ENCODE results near the gene MRPS27.

MRPS27 gene

GRCh38 chr5:72265032-72265877 is 54.8 kb downstream of the MRPS27 start:
- H3K4me1 ChIP-seq (ENCODE audit: low read depth, poor library complexity, severe bottlenecking), result no peaks in the 10 kb centered on the region
- H3K79me2 ChIP-seq (ENCODE audit: insufficient read depth, low read depth), result no peaks in the 10 kb centered on the region
- no peak overlapping the region for H3K4me3 ChIP-seq (IDR thresholded peaks at IDR 0.05; ENCODE audit: insufficient read depth, low read depth, low read length)
- no peak overlapping the region for H3K9ac ChIP-seq
- TF ChIP-seq CTCF (conservative IDR thresholded peaks at IDR 0.05; ENCODE audit: low read depth, low read length), result no peak
- H3K27ac ChIP-seq, result no peak overlapping the region
- H2AFZ ChIP-seq (ENCODE audit: low read depth), result no peak overlapping the region
- H4K20me1 ChIP-seq (ENCODE audit: insufficient read depth), result no peaks in the 10 kb centered on the region
- no peaks in the 10 kb centered on the region for H3K36me3 ChIP-seq (ENCODE audit: insufficient read depth)
- no peaks in the 10 kb centered on the region for H3K27me3 ChIP-seq (ENCODE audit: insufficient read depth, low read depth)
- H3K4me2 ChIP-seq, result no peak overlapping the region

- Histone ChIP-seq H3K27me3 (ENCODE audit: insufficient read depth, low read depth) (no peaks in the 10 kb centered on the region), H3K27ac (no peak overlapping the region), H3K4me3 (IDR thresholded peaks at IDR 0.05; ENCODE audit: insufficient read depth, low read depth, low read length) (no peak overlapping the region), H2AFZ (ENCODE audit: low read depth) (no peak overlapping the region), H3K36me3 (ENCODE audit: insufficient read depth) (no peaks in the 10 kb centered on the region), H3K4me1 (ENCODE audit: low read depth, poor library complexity, severe bottlenecking) (no peaks in the 10 kb centered on the region), H4K20me1 (ENCODE audit: insufficient read depth) (peaks cover 4% of the 10 kb centered on the region; the same call in 1 of the 2 replicates), H3K79me2 (ENCODE audit: insufficient read depth, low read depth) (peaks cover 3% of the 10 kb centered on the region; the same call in 1 of the 2 replicates), H3K4me2 (no peak overlapping the region), H3K9ac (no peak overlapping the region)
- TF ChIP-seq CTCF (conservative IDR thresholded peaks at IDR 0.05; ENCODE audit: low read depth, low read length), result no peak
Measured at GRCh38 chr5:72256536-72256935, 63.5 kb downstream of the MRPS27 start.

- Histone ChIP-seq H3K9ac (no peak overlapping the region), H2AFZ (ENCODE audit: low read depth) (no peak overlapping the region), H3K4me2 (no peak overlapping the region), H4K20me1 (ENCODE audit: insufficient read depth) (peaks cover 4% of the 10 kb centered on the region), H3K27me3 (ENCODE audit: insufficient read depth, low read depth) (no peaks in the 10 kb centered on the region), H3K27ac (no peak overlapping the region), H3K36me3 (ENCODE audit: insufficient read depth) (no peaks in the 10 kb centered on the region), H3K4me1 (ENCODE audit: low read depth, poor library complexity, severe bottlenecking) (no peaks in the 10 kb centered on the region), H3K4me3 (IDR thresholded peaks at IDR 0.05; ENCODE audit: insufficient read depth, low read depth, low read length) (no peak overlapping the region), H3K79me2 (ENCODE audit: insufficient read depth, low read depth) (peaks cover 3% of the 10 kb centered on the region; the same call in 1 of the 2 replicates)
- no peak for TF ChIP-seq CTCF (conservative IDR thresholded peaks at IDR 0.05; ENCODE audit: low read depth, low read length)
Measured at GRCh38 chr5:72255670-72256069, 64.4 kb downstream of the MRPS27 start.

- Histone ChIP-seq H3K9ac (no peak overlapping the region), H3K79me2 (ENCODE audit: insufficient read depth, low read depth) (peaks cover 3% of the 10 kb centered on the region; the same call in 1 of the 2 replicates), H3K4me3 (IDR thresholded peaks at IDR 0.05; ENCODE audit: insufficient read depth, low read depth, low read length) (no peak overlapping the region), H2AFZ (ENCODE audit: low read depth) (no peak overlapping the region), H4K20me1 (ENCODE audit: insufficient read depth) (peaks cover 4% of the 10 kb centered on the region), H3K27ac (no peak overlapping the region), H3K27me3 (ENCODE audit: insufficient read depth, low read depth) (no peaks in the 10 kb centered on the region), H3K4me1 (ENCODE audit: low read depth, poor library complexity, severe bottlenecking) (no peaks in the 10 kb centered on the region), H3K4me2 (no peak overlapping the region), H3K36me3 (ENCODE audit: insufficient read depth) (no peaks in the 10 kb centered on the region)
- no peak for TF ChIP-seq CTCF (conservative IDR thresholded peaks at IDR 0.05; ENCODE audit: low read depth, low read length)
Measured at GRCh38 chr5:72255237-72255636, 64.8 kb downstream of the MRPS27 start.
